ENCODE measurements around the gene JAZF1.

DNA sequence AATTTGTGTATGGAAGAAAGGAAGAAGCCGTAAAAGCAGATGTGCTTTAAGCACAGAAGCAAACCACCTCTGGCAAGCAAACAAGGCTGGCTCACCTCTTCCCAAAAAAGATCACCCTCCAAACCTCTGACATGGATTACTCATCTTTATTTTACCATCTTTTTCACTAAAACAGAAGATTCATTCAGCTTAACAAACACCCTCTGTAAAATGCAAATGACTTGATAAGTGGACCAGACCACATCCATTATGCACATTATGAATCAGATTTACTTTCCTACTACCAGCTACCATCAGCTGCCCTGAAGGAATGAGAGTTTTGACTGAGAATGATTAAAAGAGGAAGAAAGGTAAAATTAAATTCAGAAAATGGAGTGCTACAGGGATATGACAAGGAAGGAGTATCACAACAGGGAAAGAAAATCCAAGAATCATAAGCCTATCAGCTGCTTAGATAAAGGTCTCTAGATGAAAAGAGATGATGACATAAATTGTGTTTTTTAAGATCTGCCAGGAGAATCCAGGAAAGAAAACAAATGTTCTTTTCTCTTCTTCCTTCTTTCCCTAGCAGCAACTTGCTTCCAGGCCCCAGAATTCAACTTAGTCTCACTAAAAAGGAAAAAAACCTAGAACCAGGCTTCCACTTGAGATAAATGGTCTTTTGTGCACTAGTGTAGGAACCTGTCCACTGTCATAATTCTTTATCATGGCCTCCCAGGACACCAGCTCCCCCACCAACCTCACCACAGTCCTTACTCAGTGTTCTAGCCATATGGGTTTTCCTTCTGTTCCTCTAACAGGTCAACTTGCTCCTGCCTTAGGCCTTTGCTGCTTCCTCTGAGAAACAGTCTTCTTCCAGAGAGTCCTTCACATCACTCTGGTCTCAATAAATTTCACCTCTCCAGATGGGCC lies 47.4 kb downstream of the JAZF1 start:
- TF ChIP-seq EZH2phosphoT487 (IDR thresholded peaks at IDR 0.05; ENCODE audit: insufficient read depth, low read depth) = no peak
- TF ChIP-seq EZH2 (IDR thresholded peaks at IDR 0.05; ENCODE audit: insufficient read depth, poor library complexity, severe bottlenecking) = no peak

All from GM23248 (cell line).